ENCODE results near the gene EMC8.

- TF ChIP-seq CTCF (conservative IDR thresholded peaks at IDR 0.05 in 1 of 2, IDR thresholded peaks at IDR 0.05 in 1 of 2; ENCODE audit: extremely low read depth in 1 of 2, insufficient read depth in 1 of 2, low read depth in 1 of 2, low read length in 2 of 2) (no peak), EZH2 (IDR thresholded peaks at IDR 0.05; ENCODE audit: borderline replicate concordance, low read length) (no peak)
These were observed 68.2 kb downstream of the EMC8 start for GRCh38 chr16:85731179-85731578.

All from mammary epithelial cell (primary cell).